HepG2 (cell line): Measurements from ENCODE around the gene AKNA. TPM values are rescaled to one million over a fixed set of nuclear protein-coding genes. Genes with fewer than 3 reads are reported as not detected.

Experiments
- ATAC-seq: fragments of 200-7000 bp; cut with Tn5 transposase; 3 replicates; pipeline ENCODE4 v1.9.1; 2020; ENCODE audit warnings: mild to moderate bottlenecking, moderate library complexity
- BruUV-seq: library from RNA; stranded (reverse); fragments of 400-500 nt; replicated peaks from 2 replicates; lab custom pipeline; 2021; lab: Mats Ljungman, UMichigan
- CTCF ChIA-PET: fragments of 300-600 bp; formaldehyde crosslinking; extraction: SDS; loops from one replicate; lab custom pipeline; 2021; ENCODE audit warnings: low total read pairs, inconsistent platforms, low intra/inter-chr PET ratio; lab: Yijun Ruan, JAX
- POLR2A ChIA-PET: fragments of 350-600 bp; sonication (Branson Sonifier 250); formaldehyde crosslinking; loops from one replicate; lab custom pipeline; 2020; ENCODE audit warnings: antibody characterized with exemption, inconsistent platforms; lab: Yijun Ruan, JAX
- DNase-seq: peaks from one replicate; pipeline ENCODE4 v3.0.0-alpha.2; 2015; ENCODE audit warnings: low spot score
- FAIRE-seq: peaks from 3 replicates; lab custom pipeline; 2011; peaks lifted over from hg19 to GRCh38; lab: Jason Lieb, UNC
- H2AFZ ChIP-seq: one replicate; pipeline ENCODE4 v1.6.1; 2011; ENCODE audit warnings: low read length, inconsistent platforms
- H3K27ac ChIP-seq: fragments of 300-600 bp; 3 replicates; pipeline ENCODE4 v1.8.0; 2011; ENCODE audit warnings: mixed run types, mild to moderate bottlenecking, mixed read lengths, low read length, inconsistent platforms; ENCODE audit not compliant: insufficient read depth; ENCODE audit errors: extremely low read length
- H3K27me3 ChIP-seq, 2 experiments: fragments of 200-600 bp in 1 of 2; 2 replicates in 1 of 2; 3 replicates in 1 of 2; pipeline versions ENCODE4 v1.6.0 to v1.8.0; 2011; ENCODE audit warnings: low read length in 2 of 2, mild to moderate bottlenecking in 2 of 2, moderate library complexity in 2 of 2, inconsistent platforms in 1 of 2; ENCODE audit not compliant: insufficient read depth in 2 of 2, control insufficient read depth in 1 of 2
- H3K36me3 ChIP-seq, 2 experiments: fragments of 200-600 bp in 1 of 2; replicated peaks in 1 of 2; 2 replicates in 1 of 2; 3 replicates in 1 of 2; pipeline versions ENCODE4 v1.5.1 to v1.8.0; 2011; ENCODE audit warnings: low read length in 2 of 2, inconsistent platforms in 1 of 2; ENCODE audit not compliant: insufficient read depth in 2 of 2, control insufficient read depth in 1 of 2
- H3K4me1 ChIP-seq: 2 replicates; pipeline ENCODE4 v1.5.1; 2012; ENCODE audit warnings: low read length, inconsistent platforms; ENCODE audit not compliant: insufficient read depth
- H3K4me2 ChIP-seq: 2 replicates; pipeline ENCODE4 v1.6.0; 2011; ENCODE audit warnings: low read depth, low read length, inconsistent platforms
- H3K4me3 ChIP-seq, 3 experiments: fragments of 200-600 bp in 1 of 3; sonication (generic), shearing (Covaris generic) in 1 of 3; replicated peaks in 1 of 3; 2 replicates each; pipeline ENCODE4 v1.5.1; 2011 to 2016; ENCODE audit warnings: low read length in 3 of 3, inconsistent platforms in 2 of 3, low read depth in 2 of 3, mild to moderate bottlenecking in 2 of 3, control low read depth in 1 of 3, mixed read lengths in 1 of 3; ENCODE audit not compliant: insufficient read depth in 1 of 3
- H3K79me2 ChIP-seq: one replicate; pipeline ENCODE4 v1.6.1; 2011; ENCODE audit warnings: low read length, inconsistent platforms; ENCODE audit not compliant: insufficient read depth
- H3K9ac ChIP-seq: 2 replicates; pipeline ENCODE4 v1.6.0; 2011; ENCODE audit warnings: mild to moderate bottlenecking, low read depth, low read length, inconsistent platforms; ENCODE audit not compliant: insufficient read depth
- H3K9me3 ChIP-seq: 2 replicates; pipeline ENCODE4 v1.5.1; 2012; ENCODE audit warnings: mild to moderate bottlenecking, low read length
- H4K20me1 ChIP-seq: 2 replicates; pipeline ENCODE4 v1.6.0; 2011; ENCODE audit warnings: inconsistent platforms, mild to moderate bottlenecking, low read length, moderate library complexity; ENCODE audit not compliant: insufficient read depth
- AFF4 ChIP-seq: sonication (generic); formaldehyde crosslinking; IDR thresholded peaks from 2 replicates; pipeline ENCODE4 v1.4.0; 2020; ENCODE audit warnings: missing genetic modification reagents
- ARNT ChIP-seq: fragments of 450-650 bp; IDR thresholded peaks from 2 replicates; pipeline ENCODE4 v1.6.1; 2017
- DPF2 ChIP-seq: sonication (generic); formaldehyde crosslinking; IDR thresholded peaks from 2 replicates; pipeline ENCODE4 v1.4.0; 2020; ENCODE audit warnings: mild to moderate bottlenecking, low read depth, missing genetic modification reagents, borderline replicate concordance
- POLR2AphosphoS5 ChIP-seq: IDR thresholded peaks from 2 replicates; pipeline ENCODE4 v1.6.1; 2012; ENCODE audit warnings: low read depth, low read length
- STAG1 ChIP-seq: sonication (generic); formaldehyde crosslinking; IDR thresholded peaks from 2 replicates; pipeline ENCODE4 v1.4.0; 2020; ENCODE audit warnings: missing genetic modification reagents
- ZC3H4 ChIP-seq: sonication (generic); formaldehyde crosslinking; IDR thresholded peaks from 2 replicates; pipeline ENCODE4 v1.4.0; 2020; ENCODE audit warnings: missing genetic modification reagents, borderline replicate concordance
- ZNF101 ChIP-seq: sonication (generic); formaldehyde crosslinking; IDR thresholded peaks from 2 replicates; pipeline ENCODE4 v1.4.0; 2020; ENCODE audit warnings: mild to moderate bottlenecking, low read depth, missing genetic modification reagents, borderline replicate concordance
- WGBS: methylation state at CpG from one replicate; pipeline ENCODE4 v1.1.6; 2017; ENCODE audit warnings: low lambda C conversion rate; 5-methylcytosine and 5-hydroxymethylcytosine counted together
- in situ Hi-C: cut with HindIII; loops from 2 replicates; pipeline ENCODE4 v1.10.0; 2017; ENCODE audit warnings: low pct_unique_long_range_greater_than_20kb; ENCODE audit not compliant: extremely low pct_ligation_motif_present
- intact Hi-C: fragments of 100-400 bp; cut with micrococcal nuclease; formaldehyde crosslinking; loops from one replicate; pipeline ENCODE4 v1.10.0; 2022; ENCODE audit not compliant: unreplicated experiment
- polyA plus RNA-seq, 8 experiments: library from polyadenylated mRNA; depleted of rRNA in 3 of 8; stranded (reverse) in 7 of 8; unstranded in 1 of 8; fragments of >200 nt; fragmentation: Illumina TruSeq in 4 of 8; extraction: Trizol in 4 of 8; gene quantifications; 2 replicates each; pipeline versions ENCODE4 v1.2.1 to v1.2.3, GENCODE V29; 2011 to 2016; ENCODE audit warnings: low read depth in 4 of 8, missing spikeins in 1 of 8, mixed read lengths in 1 of 8; ENCODE audit not compliant: insufficient read depth in 1 of 8
- total RNA-seq, 5 experiments: library from RNA; depleted of rRNA; stranded (reverse); fragments of >200 nt; fragmentation: Illumina TruSeq; extraction: Trizol; gene quantifications; 2 replicates each; pipeline ENCODE4 v1.2.3, GENCODE V29; 2016; ENCODE audit warnings: low read depth in 1 of 5
- TF ChIP-seq, protein P1 (sequence below): sonication (generic); formaldehyde crosslinking; IDR thresholded peaks from 2 replicates; pipeline ENCODE4 v1.8.1; 2023; ENCODE audit warnings: mild to moderate bottlenecking, inconsistent platforms, moderate library complexity, missing genetic modification reagents, borderline replicate concordance

AKNA gene
- total and polyA plus RNA-seq, 2 of the 13 experiments (the other 11 are each of a cell fraction or from before 2014, with no cell fraction given): 3.0 to 3.1 TPM

GRCh38 chr9:114314256-114314867 is 73.4 kb downstream of the AKNA start:
- BruUV-seq: no TSS peak
- Histone ChIP-seq H3K9ac (no peak overlapping the region), H3K4me1 (peaks cover 11% of the 10 kb centered on the region), H3K9me3 (no peaks in the 10 kb centered on the region), H3K36me3 (peaks cover 8 to 12% of the 10 kb centered on the region in 2 experiments), H3K4me3 (no peak overlapping the region), H3K4me2 (no peak overlapping the region), H4K20me1 (no peaks in the 10 kb centered on the region), H3K27ac (no peak overlapping the region), H3K79me2 (no peaks in the 10 kb centered on the region), H2AFZ (no peak overlapping the region), H3K27me3 (no peaks in the 10 kb centered on the region)
- ChIA-PET CTCF (no interaction called here), POLR2A (interaction anchor here (0.7 to 1.8 kb wide), 5 partner anchors 8 to 255 kb away, joined by 3 to 4 read pairs (median 4); partner anchors contain the start of gene ORM1)
- DNase-seq (no peak), FAIRE-seq (no peak), ATAC-seq (no peak; the same call in 2 of the 3 replicates)
- in situ Hi-C loops: no loop called here
- TF ChIP-seq ZNF101 (no peak), POLR2AphosphoS5 (no peak), STAG1 (CRISPR knock-in tag) (no peak), AFF4 (CRISPR knock-in tag) (no peak), DPF2 (CRISPR knock-in tag) (no peak), ARNT (no peak), ZC3H4 (no peak)
- TF ChIP-seq, protein P1, sequence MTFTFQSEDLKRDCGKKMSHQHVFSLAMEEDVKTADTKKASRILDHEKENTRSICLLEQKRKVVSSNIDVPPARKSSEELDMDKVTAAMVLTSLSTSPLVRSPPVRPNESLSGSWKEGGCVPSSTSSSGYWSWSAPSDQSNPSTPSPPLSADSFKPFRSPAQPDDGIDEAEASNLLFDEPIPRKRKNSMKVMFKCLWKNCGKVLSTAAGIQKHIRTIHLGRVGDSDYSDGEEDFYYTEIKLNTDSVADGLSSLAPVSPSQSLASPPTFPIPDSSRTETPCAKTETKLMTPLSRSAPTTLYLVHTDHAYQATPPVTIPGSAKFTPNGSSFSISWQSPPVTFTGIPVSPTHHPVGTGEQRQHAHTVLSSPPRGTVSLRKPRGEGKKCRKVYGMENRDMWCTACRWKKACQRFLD (CRISPR knock-in tag): no peak
- intact Hi-C loops: no loop called here
- WGBS: 85% methylated on average over 7 of the region's 7 CpGs
